AG09309 (cell line): ENCODE data around the gene TMEM117.
"Not testable (repeated sequence)": the region's sequence is repeated elsewhere in the genome, so short reads cannot be mapped to it uniquely, and the experiment has no call there.

Source experiments
- DNase-seq: peaks from one replicate; pipeline ENCODE4 v3.0.0-alpha.2; 2010; ENCODE audit warnings: low read depth
- H3K4me3 ChIP-seq: 2 replicates; pipeline ENCODE4 v1.5.1; 2011; ENCODE audit warnings: mild to moderate bottlenecking, low read depth, low read length, moderate library complexity; ENCODE audit not compliant: control insufficient read depth
- CTCF ChIP-seq: IDR thresholded peaks from 2 replicates; pipeline ENCODE4 v1.5.1; 2011; ENCODE audit warnings: mild to moderate bottlenecking, low read depth, low read length, inconsistent platforms; ENCODE audit not compliant: insufficient read depth, control insufficient read depth; ENCODE audit errors: missing control alignments

The TMEM117 gene

GRCh38 chr12:44029194-44029593, 193.3 kb downstream of the TMEM117 start:
- no peak for TF ChIP-seq CTCF
- DNase-seq = no peak
- no peak overlapping the region for H3K4me3 ChIP-seq

GRCh38 chr12:44031472-44032185, 195.7 kb downstream of the TMEM117 start:
- DNase-seq = no peak
- no peak for TF ChIP-seq CTCF
- H3K4me3 ChIP-seq = no peak overlapping the region

GRCh38 chr12:44034906-44035305, 199.0 kb downstream of the TMEM117 start:
- H3K4me3 ChIP-seq = no peak overlapping the region
- no peak for TF ChIP-seq CTCF
- no peak for DNase-seq

- TF ChIP-seq CTCF = no peak
- no peak for DNase-seq
- no peak overlapping the region for H3K4me3 ChIP-seq
Observed at GRCh38 chr12:44036875-44037443, 201.1 kb downstream of the TMEM117 start.

GRCh38 chr12:44038411-44038810, 202.5 kb downstream of the TMEM117 start:
- no peak for TF ChIP-seq CTCF
- no peak for DNase-seq
- H3K4me3 ChIP-seq = no peak overlapping the region

GRCh38 chr12:44044491-44044890, 208.6 kb downstream of the TMEM117 start:
- not testable (repeated sequence) for H3K4me3 ChIP-seq, DNase-seq

- no peak overlapping the region for H3K4me3 ChIP-seq
- DNase-seq = no peak
- TF ChIP-seq CTCF = no peak
Observed at GRCh38 chr12:44046732-44047417, 211.0 kb downstream of the TMEM117 start.
